ENCODE measurements around the gene ZNF407.

ZNF407 gene

GRCh38 chr18:74928194-74928968 is 330.7 kb downstream of the ZNF407 start:
- TF ChIP-seq EZH2phosphoT487 (IDR thresholded peaks at IDR 0.05; ENCODE audit: low read length) = no peak
- TF ChIP-seq CTCF (IDR thresholded peaks at IDR 0.05; ENCODE audit: low read length) = no peak
- no peak for TF ChIP-seq EZH2 (optimal IDR thresholded peaks at IDR 0.05; ENCODE audit: low read depth, low read length)
- Histone ChIP-seq H3K9me2 (replicated peaks; ENCODE audit: insufficient read depth, low read length) (no peaks in the 10 kb centered on the region), H3K36me3 (replicated peaks; ENCODE audit: insufficient read depth, low read length) (no peaks in the 10 kb centered on the region), H3K9ac (ENCODE audit: low read length) (no peak overlapping the region), H3K4me2 (ENCODE audit: low read depth, low read length) (no peak overlapping the region), H3K4me3 (ENCODE audit: low read length) (no peak overlapping the region), H3K9me3 (replicated peaks; ENCODE audit: insufficient read depth, low read length) (no peaks in the 10 kb centered on the region), H4K20me1 (ENCODE audit: insufficient read depth, low read length) (no peaks in the 10 kb centered on the region), H3K4me1 (ENCODE audit: low read length) (no peaks in the 10 kb centered on the region), H3K27ac (ENCODE audit: low read length) (no peak overlapping the region), H2AFZ (ENCODE audit: low read length) (no peak overlapping the region), H3F3A (ENCODE audit: insufficient read depth, low read length) (no peaks in the 10 kb centered on the region), H3K27me3 (replicated peaks; ENCODE audit: insufficient read depth, low read length) (no peaks in the 10 kb centered on the region), H3K79me2 (ENCODE audit: low read length) (no peaks in the 10 kb centered on the region)
- DNase-seq = no peak

GRCh38 chr18:74929110-74929509 is 331.4 kb downstream of the ZNF407 start:
- Histone ChIP-seq H3K27ac (ENCODE audit: low read length) (no peak overlapping the region), H3K36me3 (replicated peaks; ENCODE audit: insufficient read depth, low read length) (no peaks in the 10 kb centered on the region), H3K9me3 (replicated peaks; ENCODE audit: insufficient read depth, low read length) (no peaks in the 10 kb centered on the region), H3K4me1 (ENCODE audit: low read length) (no peaks in the 10 kb centered on the region), H2AFZ (ENCODE audit: low read length) (no peak overlapping the region), H3K9ac (ENCODE audit: low read length) (no peak overlapping the region), H3K4me2 (ENCODE audit: low read depth, low read length) (no peak overlapping the region), H3F3A (ENCODE audit: insufficient read depth, low read length) (no peaks in the 10 kb centered on the region), H3K4me3 (ENCODE audit: low read length) (no peak overlapping the region), H3K27me3 (replicated peaks; ENCODE audit: insufficient read depth, low read length) (no peaks in the 10 kb centered on the region), H3K9me2 (replicated peaks; ENCODE audit: insufficient read depth, low read length) (no peaks in the 10 kb centered on the region), H4K20me1 (ENCODE audit: insufficient read depth, low read length) (no peaks in the 10 kb centered on the region), H3K79me2 (ENCODE audit: low read length) (no peaks in the 10 kb centered on the region)
- no peak for TF ChIP-seq EZH2 (optimal IDR thresholded peaks at IDR 0.05; ENCODE audit: low read depth, low read length)
- no peak for DNase-seq

GRCh38 chr18:74930616-74931015 is 332.9 kb downstream of the ZNF407 start:
- Histone ChIP-seq H3K4me3 (ENCODE audit: low read length) (no peak overlapping the region), H3K27me3 (replicated peaks; ENCODE audit: insufficient read depth, low read length) (no peaks in the 10 kb centered on the region), H3K27ac (ENCODE audit: low read length) (no peak overlapping the region), H3K79me2 (ENCODE audit: low read length) (no peaks in the 10 kb centered on the region), H3K9me3 (replicated peaks; ENCODE audit: insufficient read depth, low read length) (no peaks in the 10 kb centered on the region), H3K9ac (ENCODE audit: low read length) (no peak overlapping the region), H3K9me2 (replicated peaks; ENCODE audit: insufficient read depth, low read length) (no peaks in the 10 kb centered on the region), H3K4me1 (ENCODE audit: low read length) (no peaks in the 10 kb centered on the region), H2AFZ (ENCODE audit: low read length) (no peak overlapping the region), H3K4me2 (ENCODE audit: low read depth, low read length) (no peak overlapping the region), H3F3A (ENCODE audit: insufficient read depth, low read length) (no peaks in the 10 kb centered on the region), H3K36me3 (replicated peaks; ENCODE audit: insufficient read depth, low read length) (no peaks in the 10 kb centered on the region), H4K20me1 (ENCODE audit: insufficient read depth, low read length) (no peaks in the 10 kb centered on the region)
- DNase-seq = no peak
- TF ChIP-seq CTCF (IDR thresholded peaks at IDR 0.05; ENCODE audit: low read length) = no peak
- TF ChIP-seq EZH2phosphoT487 (IDR thresholded peaks at IDR 0.05; ENCODE audit: low read length) = no peak
- no peak for TF ChIP-seq EZH2 (optimal IDR thresholded peaks at IDR 0.05; ENCODE audit: low read depth, low read length)

GRCh38 chr18:74933930-74934329 is 336.3 kb downstream of the ZNF407 start:
- TF ChIP-seq EZH2phosphoT487 (IDR thresholded peaks at IDR 0.05; ENCODE audit: low read length) (no peak), CTCF (IDR thresholded peaks at IDR 0.05; ENCODE audit: low read length) (no peak), EZH2 (optimal IDR thresholded peaks at IDR 0.05; ENCODE audit: low read depth, low read length) (no peak)
- Histone ChIP-seq H3K36me3 (replicated peaks; ENCODE audit: insufficient read depth, low read length) (no peaks in the 10 kb centered on the region), H3K27ac (ENCODE audit: low read length) (no peak overlapping the region)

More at GRCh38 chr18:74933930-74934329, 336.3 kb downstream of the ZNF407 start:
- Histone ChIP-seq H3K9me2 (replicated peaks; ENCODE audit: insufficient read depth, low read length) (no peaks in the 10 kb centered on the region), H3K4me3 (ENCODE audit: low read length) (no peak overlapping the region), H3K4me2 (ENCODE audit: low read depth, low read length) (no peak overlapping the region), H3K9ac (ENCODE audit: low read length) (no peak overlapping the region), H3K79me2 (ENCODE audit: low read length) (no peaks in the 10 kb centered on the region), H4K20me1 (ENCODE audit: insufficient read depth, low read length) (no peaks in the 10 kb centered on the region), H3F3A (ENCODE audit: insufficient read depth, low read length) (no peaks in the 10 kb centered on the region), H2AFZ (ENCODE audit: low read length) (no peak overlapping the region), H3K4me1 (ENCODE audit: low read length) (no peaks in the 10 kb centered on the region), H3K27me3 (replicated peaks; ENCODE audit: insufficient read depth, low read length) (no peaks in the 10 kb centered on the region), H3K9me3 (replicated peaks; ENCODE audit: insufficient read depth, low read length) (no peaks in the 10 kb centered on the region)
- no peak for DNase-seq

Measured in MM.1S (cell line).